H1 (cell line): ENCODE measurements around the gene MDM4. TPM values are rescaled to one million over a fixed set of nuclear protein-coding genes. Genes with fewer than 3 reads are reported as not detected.

Source experiments
- CTCF ChIA-PET: fragments of 300-600 bp; sonication (Branson Sonifier 250); formaldehyde crosslinking; loops from one replicate; lab custom pipeline; 2021; ENCODE audit not compliant: partially characterized antibody; lab: Charles Lee
- POLR2A ChIA-PET: fragments of 300-600 bp; sonication (Branson Sonifier 250); formaldehyde crosslinking; loops from one replicate; lab custom pipeline; 2021; ENCODE audit warnings: inconsistent platforms; ENCODE audit not compliant: partially characterized antibody; lab: Charles Lee
- DNase-seq, 2 experiments: peaks; one replicate each; pipeline versions ENCODE4 v3.0.0 to v3.0.0-alpha.2; 2010 to 2022; ENCODE audit warnings: low spot score in 2 of 2, low read depth in 1 of 2, mixed read lengths in 1 of 2
- FAIRE-seq: peaks from 2 replicates; lab custom pipeline; 2011; peaks lifted over from hg19 to GRCh38; lab: Jason Lieb, UNC
- H2AFZ ChIP-seq: 2 replicates; pipeline ENCODE4 v1.8.1; 2012; ENCODE audit warnings: low read length, inconsistent platforms
- H2AK5ac ChIP-seq: 2 replicates; pipeline ENCODE4 v1.6.1; 2013; ENCODE audit warnings: low read depth, low read length
- H2BK120ac ChIP-seq: replicated peaks from 2 replicates; pipeline ENCODE3; 2013; ENCODE audit warnings: low read depth, low read length, inconsistent platforms
- H2BK12ac ChIP-seq: 2 replicates; pipeline ENCODE4 v1.6.1; 2013; ENCODE audit warnings: low read depth, low read length
- H2BK15ac ChIP-seq: 2 replicates; pipeline ENCODE4 v1.6.1; 2013; ENCODE audit warnings: low read length
- H2BK20ac ChIP-seq: 2 replicates; pipeline ENCODE4 v1.6.1; 2013; ENCODE audit warnings: low read length
- H2BK5ac ChIP-seq: 2 replicates; pipeline ENCODE4 v1.6.1; 2013; ENCODE audit warnings: low read depth, low read length
- H3K14ac ChIP-seq: 2 replicates; pipeline ENCODE4 v1.6.1; 2013; ENCODE audit warnings: inconsistent platforms; ENCODE audit not compliant: insufficient read length
- H3K18ac ChIP-seq: 2 replicates; pipeline ENCODE4 v1.6.1; 2013; ENCODE audit warnings: low read length; ENCODE audit errors: extremely low read depth
- H3K23ac ChIP-seq: 2 replicates; pipeline ENCODE4 v1.6.1; 2013; ENCODE audit warnings: inconsistent platforms; ENCODE audit not compliant: insufficient read length
- H3K23me2 ChIP-seq: 2 replicates; pipeline ENCODE4 v1.6.1; 2013; ENCODE audit warnings: low read depth, low read length
- H3K27ac ChIP-seq: 2 replicates; pipeline ENCODE4 v1.6.1; 2011; ENCODE audit warnings: low read depth, low read length, inconsistent platforms
- H3K27me3 ChIP-seq, 4 experiments: replicated peaks in 1 of 4; 1 replicate in 1 of 4; 2 replicates in 3 of 4; pipeline versions ENCODE4 v1.6.1 to v1.8.1; 2011 to 2013; ENCODE audit warnings: low read length in 3 of 4, mild to moderate bottlenecking in 3 of 4, inconsistent platforms in 2 of 4, mixed read lengths in 2 of 4, moderate library complexity in 1 of 4; ENCODE audit not compliant: control insufficient read depth in 3 of 4, insufficient read depth in 3 of 4; ENCODE audit errors: extremely low read depth in 1 of 4
- H3K36me3 ChIP-seq, 4 experiments: 2 replicates each; pipeline versions ENCODE4 v1.6.1 to v1.8.1; 2011 to 2013; ENCODE audit warnings: mild to moderate bottlenecking in 4 of 4, low read length in 3 of 4, moderate library complexity in 2 of 4, control low read depth in 1 of 4, inconsistent platforms in 1 of 4; ENCODE audit not compliant: insufficient read depth in 4 of 4, control insufficient read depth in 2 of 4
- H3K4ac ChIP-seq: replicated peaks from 2 replicates; pipeline ENCODE3; 2013; ENCODE audit warnings: low read length, low read depth, mixed read lengths, inconsistent platforms; ENCODE audit not compliant: insufficient read length
- H3K4me1 ChIP-seq, 4 experiments: replicated peaks in 1 of 4; 1 replicate in 1 of 4; 2 replicates in 3 of 4; pipeline versions ENCODE4 v1.6.1 to v1.8.1; 2011 to 2013; ENCODE audit warnings: low read length in 3 of 4, inconsistent platforms in 2 of 4, mixed read lengths in 1 of 4; ENCODE audit not compliant: insufficient read depth in 4 of 4, control insufficient read depth in 3 of 4
- H3K4me2 ChIP-seq, 2 experiments: 2 replicates each; pipeline versions ENCODE4 v1.6.1 to v1.8.1; 2011 to 2013; ENCODE audit warnings: low read depth in 2 of 2, low read length in 2 of 2, control low read depth in 1 of 2, inconsistent platforms in 1 of 2, mild to moderate bottlenecking in 1 of 2; ENCODE audit not compliant: insufficient read depth in 1 of 2
- H3K4me3 ChIP-seq, 4 experiments: fragments of 200-600, 300-600 bp in 1 of 4; sonication (generic), shearing (Covaris generic), sonication (Bioruptor Twin) in 1 of 4; 2 replicates each; pipeline versions ENCODE4 v1.5.1 to v1.8.1; 2011 to 2016; ENCODE audit warnings: low read length in 4 of 4, low read depth in 3 of 4, control low read depth in 2 of 4, inconsistent platforms in 2 of 4, mild to moderate bottlenecking in 2 of 4, mixed read lengths in 1 of 4, moderate library complexity in 1 of 4; ENCODE audit not compliant: insufficient read depth in 2 of 4; ENCODE audit errors: extremely low read depth in 1 of 4
- H3K56ac ChIP-seq: replicated peaks from 2 replicates; pipeline ENCODE3; 2013; ENCODE audit warnings: low read depth, mild to moderate bottlenecking, mixed read lengths, low read length, inconsistent platforms; ENCODE audit not compliant: insufficient read length
- H3K79me1 ChIP-seq: 2 replicates; pipeline ENCODE4 v1.6.1; 2013; ENCODE audit warnings: low read depth, low read length, control low read depth
- H3K79me2 ChIP-seq, 2 experiments: 2 replicates each; pipeline versions ENCODE4 v1.6.1 to v1.8.1; 2012 to 2013; ENCODE audit warnings: low read length in 2 of 2, mild to moderate bottlenecking in 2 of 2, inconsistent platforms in 1 of 2; ENCODE audit not compliant: insufficient read depth in 2 of 2, control insufficient read depth in 1 of 2
- H3K9ac ChIP-seq, 4 experiments: replicated peaks in 1 of 4; 1 replicate in 1 of 4; 2 replicates in 3 of 4; pipeline versions ENCODE4 v1.6.1 to v1.8.1; 2011 to 2013; ENCODE audit warnings: low read depth in 3 of 4, low read length in 3 of 4, control low read depth in 2 of 4, mild to moderate bottlenecking in 2 of 4, moderate library complexity in 2 of 4, inconsistent platforms in 1 of 4; ENCODE audit errors: extremely low read depth in 1 of 4
- H3K9me3 ChIP-seq, 2 experiments: 2 replicates each; pipeline versions ENCODE4 v1.6.1 to v1.8.1; 2012 to 2013; ENCODE audit warnings: mild to moderate bottlenecking in 2 of 2, moderate library complexity in 2 of 2, control low read depth in 1 of 2, inconsistent platforms in 1 of 2, low read depth in 1 of 2, low read length in 1 of 2, mixed read lengths in 1 of 2; ENCODE audit not compliant: insufficient read depth in 2 of 2
- H4K20me1 ChIP-seq, 2 experiments: replicated peaks in 1 of 2; 2 replicates each; pipeline versions ENCODE3 to v1.8.1; 2011 to 2013; ENCODE audit warnings: inconsistent platforms in 2 of 2, low read length in 2 of 2, mild to moderate bottlenecking in 1 of 2; ENCODE audit not compliant: insufficient read depth in 2 of 2, control insufficient read depth in 1 of 2
- H4K5ac ChIP-seq: 2 replicates; pipeline ENCODE4 v1.6.1; 2013; ENCODE audit warnings: low read length, low read depth, mixed read lengths, inconsistent platforms; ENCODE audit not compliant: insufficient read length
- H4K8ac ChIP-seq: 2 replicates; pipeline ENCODE4 v1.8.0; 2013; ENCODE audit warnings: mild to moderate bottlenecking, moderate library complexity, low read length, inconsistent platforms; ENCODE audit not compliant: insufficient read depth; ENCODE audit errors: extremely low read depth
- H4K91ac ChIP-seq: replicated peaks from 2 replicates; pipeline ENCODE3; 2013; ENCODE audit warnings: low read length, mixed read lengths, inconsistent platforms; ENCODE audit not compliant: insufficient read length
- WGBS, 2 experiments: shearing (Covaris generic) in 1 of 2; methylation state at CpG; one replicate each; pipeline versions ENCODE4 v1.1.6 to v1.1.7; 2013 to 2015; ENCODE audit warnings: low lambda C conversion rate in 2 of 2, mixed read lengths in 2 of 2, inconsistent platforms in 1 of 2, low coverage in 1 of 2, missing lambda C conversion rate in 1 of 2; ENCODE audit not compliant: insufficient replicate concordance in 2 of 2, insufficient coverage in 1 of 2, insufficient read length in 1 of 2; ENCODE audit errors: extremely low coverage in 1 of 2, missing lambda C conversion rate in 1 of 2; 5-methylcytosine and 5-hydroxymethylcytosine counted together
- polyA plus RNA-seq, 7 experiments: library from polyadenylated mRNA; depleted of rRNA in 3 of 7; stranded (reverse) in 5 of 7; unstranded in 2 of 7; fragments of >200 nt in 5 of 7; fragments of 200-250 nt in 2 of 7; gene quantifications; 1 replicate in 5 of 7; 2 replicates in 1 of 7; 4 replicates in 1 of 7; pipeline versions ENCODE4 v1.2.1 to v1.2.3, GENCODE V29; 2011 to 2013; ENCODE audit warnings: missing spikeins in 2 of 7, mixed read lengths in 2 of 7
- total RNA-seq: library from RNA; stranded (reverse); fragmentation: NEBNext Ultra II Directional; extraction: Animal tissue kit (Norgen Biotek cat#: 25700); gene quantifications from 2 replicates; pipeline ENCODE4 v1.2.1, GENCODE V29; 2021

Gene MDM4
- total and polyA plus RNA-seq, 2 of the 8 experiments (the other 6 are each of a cell fraction or from before 2014, with no cell fraction given) = 10.8 to 84.9 TPM

GRCh38 chr1:204544321-204544720 lies 28.1 kb downstream of the MDM4 start:
- H2BK5ac ChIP-seq = no peak overlapping the region
- H3K79me2 ChIP-seq = no peaks in the 10 kb centered on the region
- ChIA-PET CTCF (interaction anchor here (1.0 to 4.7 kb wide), 2 partner anchors 35 to 263 kb away, joined by 5 to 17 read pairs; no protein-coding TSS in a partner anchor), POLR2A (interaction anchor here (1.1 to 1.4 kb wide), 3 partner anchors 14 to 16 kb away, joined by 3 to 5 read pairs (median 4); no protein-coding TSS in a partner anchor)
- H3K23ac ChIP-seq = no peak overlapping the region
- H4K20me1 ChIP-seq = peaks cover 0 to 3% of the 10 kb centered on the region in 2 experiments
- no peaks in the 10 kb centered on the region for H3K23me2 ChIP-seq
- no peak overlapping the region for H4K91ac ChIP-seq
- no peak for FAIRE-seq
- H2BK120ac ChIP-seq = no peak overlapping the region
- 90% methylated on average over 2 of the region's 2 CpGs; no CpG with 5 or more reads in 1 of the 2 experiments for WGBS, 2 experiments
- H3K4me3 ChIP-seq = no peak overlapping the region
- no peak overlapping the region for H3K14ac ChIP-seq
- H2BK15ac ChIP-seq = no peak overlapping the region
- H3K27me3 ChIP-seq = no peaks in the 10 kb centered on the region
- H3K27ac ChIP-seq = no peak overlapping the region
- H3K4me1 ChIP-seq = no peaks in the 10 kb centered on the region
- peaks cover 14 to 83% (median 63%) of the 10 kb centered on the region in 4 experiments for H3K36me3 ChIP-seq
- H3K56ac ChIP-seq = no peak overlapping the region
- no peak overlapping the region for H2AFZ ChIP-seq
- H2BK12ac ChIP-seq = no peak overlapping the region
- H3K9me3 ChIP-seq = no peaks in the 10 kb centered on the region
- H4K8ac ChIP-seq = no peak overlapping the region
- H3K9ac ChIP-seq = no peak overlapping the region
- no peak for DNase-seq
- H3K79me1 ChIP-seq = no peaks in the 10 kb centered on the region
- no peak overlapping the region for H3K18ac ChIP-seq
- H3K4me2 ChIP-seq = no peak overlapping the region
- no peak overlapping the region for H4K5ac ChIP-seq
- H3K4ac ChIP-seq = no peak overlapping the region
- H2BK20ac ChIP-seq = no peak overlapping the region
- H2AK5ac ChIP-seq = no peak overlapping the region
